Activated CD4-positive, alpha-beta memory T cell treated with anti-CD3 and anti-CD28 coated beads for 36 hours (primary cell): ENCODE results near the gene C19orf67. TPM values are rescaled to one million over a fixed set of nuclear protein-coding genes. Genes with fewer than 3 reads are reported as not detected.

Experiments used
- CTCF ChIA-PET: fragments of 350-600 bp; sonication (Branson Sonifier 250); formaldehyde crosslinking; loops from one replicate; lab custom pipeline; 2021; ENCODE audit warnings: antibody characterized with exemption, inconsistent platforms; lab: Charles Lee
- POLR2A ChIA-PET: fragments of 350-600 bp; sonication (Branson Sonifier 250); formaldehyde crosslinking; loops from one replicate; lab custom pipeline; 2021; ENCODE audit warnings: antibody characterized with exemption; lab: Charles Lee
- DNase-seq: peaks from one replicate; pipeline ENCODE4 v3.0.0-alpha.2; 2020
- H3K27ac Mint-ChIP-seq: one replicate; pipeline ENCODE4 v1.8.0; 2021; ENCODE audit warnings: mixed read lengths
- H3K27me3 Mint-ChIP-seq: one replicate; pipeline ENCODE4 v1.8.0; 2021; ENCODE audit warnings: mixed read lengths
- H3K36me3 Mint-ChIP-seq: one replicate; pipeline ENCODE4 v1.8.0; 2021; ENCODE audit warnings: mixed read lengths
- H3K4me1 Mint-ChIP-seq: one replicate; pipeline ENCODE4 v1.8.0; 2021; ENCODE audit warnings: low read depth, mixed read lengths
- H3K4me3 Mint-ChIP-seq: one replicate; pipeline ENCODE4 v1.8.0; 2021; ENCODE audit warnings: mild to moderate bottlenecking, mixed read lengths
- H3K9me3 Mint-ChIP-seq: one replicate; pipeline ENCODE4 v1.8.0; 2021; ENCODE audit warnings: mixed read lengths
- intact Hi-C: fragments of 100-400 bp; cut with micrococcal nuclease; formaldehyde crosslinking; loops from one replicate; pipeline ENCODE4 v1.15.1; 2023
- total RNA-seq, 2 experiments: library from RNA; stranded (reverse); gene quantifications; one replicate each; pipeline ENCODE4 v1.2.3, GENCODE V29; 2021

Gene C19orf67
- total RNA-seq, 2 experiments from 2014 or later: not detected

- peaks cover 2% of the 10 kb centered on the region for H3K36me3 Mint-ChIP-seq
- no peak overlapping the region for H3K4me3 Mint-ChIP-seq
- intact Hi-C loops: no loop called here
- no peak for DNase-seq
- CTCF ChIA-PET: interaction anchor here (0.6 kb wide), 1 partner anchor 47 kb away, joined by 3 read pairs; no protein-coding TSS in a partner anchor
- H3K9me3 Mint-ChIP-seq: no peaks in the 10 kb centered on the region
- H3K4me1 Mint-ChIP-seq: peaks cover 2% of the 10 kb centered on the region
- H3K27ac Mint-ChIP-seq: no peak overlapping the region
- no peaks in the 10 kb centered on the region for H3K27me3 Mint-ChIP-seq
- POLR2A ChIA-PET: no interaction called here
These were observed 22.2 kb upstream of the C19orf67 start for GRCh38 chr19:14107581-14108461.

GRCh38 chr19:14106840-14107239 lies 21.3 kb upstream of the C19orf67 start:
- Mint-ChIP-seq H3K27ac (no peak overlapping the region), H3K9me3 (no peaks in the 10 kb centered on the region), H3K4me3 (no peak overlapping the region), H3K36me3 (peaks cover 2% of the 10 kb centered on the region), H3K4me1 (peaks cover under 1% of the 10 kb centered on the region), H3K27me3 (no peaks in the 10 kb centered on the region)
- ChIA-PET CTCF (no interaction called here), POLR2A (no interaction called here)
- intact Hi-C loops: no loop called here
- no peak for DNase-seq

- ChIA-PET CTCF (no interaction called here), POLR2A (interaction anchor here (1.4 kb wide), 1 partner anchor 23 kb away, joined by 4 read pairs; no protein-coding TSS in a partner anchor)
- Mint-ChIP-seq H3K27me3 (no peaks in the 10 kb centered on the region), H3K9me3 (no peaks in the 10 kb centered on the region), H3K36me3 (peaks cover 5% of the 10 kb centered on the region), H3K27ac (no peak overlapping the region), H3K4me1 (no peaks in the 10 kb centered on the region), H3K4me3 (no peak overlapping the region)
- DNase-seq: no peak
- intact Hi-C loops: no loop called here
These were observed 20.1 kb upstream of the C19orf67 start for GRCh38 chr19:14105680-14106079.

- no peak overlapping the region for H3K4me3 Mint-ChIP-seq
- DNase-seq: no peak
- no peak overlapping the region for H3K27ac Mint-ChIP-seq
- H3K9me3 Mint-ChIP-seq: no peaks in the 10 kb centered on the region
- H3K4me1 Mint-ChIP-seq: no peaks in the 10 kb centered on the region
- intact Hi-C loops: no loop called here
- no peaks in the 10 kb centered on the region for H3K27me3 Mint-ChIP-seq
- ChIA-PET CTCF (interaction anchor here (1.0 to 1.5 kb wide), 2 partner anchors 12 to 33 kb away, joined by 5 read pairs; partner anchors contain the start of gene ASF1B), POLR2A (no interaction called here)
- H3K36me3 Mint-ChIP-seq: peaks cover 6% of the 10 kb centered on the region
These were observed 17.7 kb upstream of the C19orf67 start for GRCh38 chr19:14103310-14103709.

- intact Hi-C loops: no loop called here
- Mint-ChIP-seq H3K36me3 (peaks cover 10% of the 10 kb centered on the region), H3K4me1 (no peaks in the 10 kb centered on the region), H3K27ac (no peak overlapping the region), H3K9me3 (no peaks in the 10 kb centered on the region), H3K27me3 (no peaks in the 10 kb centered on the region), H3K4me3 (no peak overlapping the region)
- no peak for DNase-seq
- ChIA-PET POLR2A (no interaction called here), CTCF (interaction anchor here (1.0 kb wide), 1 partner anchor 13 kb away, joined by 5 read pairs; no protein-coding TSS in a partner anchor)
These were observed 17.2 kb upstream of the C19orf67 start for GRCh38 chr19:14102756-14103155.

GRCh38 chr19:14102102-14102696 lies 16.6 kb upstream of the C19orf67 start:
- Mint-ChIP-seq H3K4me1 (no peaks in the 10 kb centered on the region), H3K27me3 (no peaks in the 10 kb centered on the region), H3K9me3 (no peaks in the 10 kb centered on the region), H3K27ac (no peak overlapping the region), H3K36me3 (peaks cover 12% of the 10 kb centered on the region), H3K4me3 (no peak overlapping the region)
- CTCF ChIA-PET: no interaction called here
- intact Hi-C loops: no loop called here
- no peak for DNase-seq
- POLR2A ChIA-PET: no interaction called here

GRCh38 chr19:14101003-14101545 lies 15.5 kb upstream of the C19orf67 start:
- Mint-ChIP-seq H3K27me3 (no peaks in the 10 kb centered on the region), H3K9me3 (no peaks in the 10 kb centered on the region), H3K36me3 (peaks cover 17% of the 10 kb centered on the region), H3K27ac (no peak overlapping the region), H3K4me3 (no peak overlapping the region), H3K4me1 (no peaks in the 10 kb centered on the region)
- no peak for DNase-seq
- CTCF ChIA-PET: interaction anchor here (0.9 kb wide), 1 partner anchor 13 kb away, joined by 3 read pairs; no protein-coding TSS in a partner anchor
- intact Hi-C loops: no loop called here
- POLR2A ChIA-PET: no interaction called here

GRCh38 chr19:14097532-14098151 lies 12.1 kb upstream of the C19orf67 start:
- Mint-ChIP-seq H3K9me3 (peaks cover 11% of the 10 kb centered on the region), H3K27me3 (no peaks in the 10 kb centered on the region), H3K27ac (no peak overlapping the region), H3K36me3 (peaks cover 23% of the 10 kb centered on the region), H3K4me1 (peaks cover 4% of the 10 kb centered on the region), H3K4me3 (no peak overlapping the region)
- CTCF ChIA-PET: no interaction called here
- no peak for DNase-seq
- intact Hi-C loops: no loop called here
- POLR2A ChIA-PET: no interaction called here

GRCh38 chr19:14096272-14096992 lies 10.8 kb upstream of the C19orf67 start:
- H3K9me3 Mint-ChIP-seq: peaks cover 16% of the 10 kb centered on the region
- POLR2A ChIA-PET: no interaction called here
- H3K27ac Mint-ChIP-seq: no peak overlapping the region
- CTCF ChIA-PET: interaction anchor here (1.8 kb wide), 1 partner anchor 40 kb away, joined by 6 read pairs; the partner anchor contains the start of gene ASF1B
- peaks cover 28% of the 10 kb centered on the region for H3K36me3 Mint-ChIP-seq
- DNase-seq: no peak
- peaks cover 12% of the 10 kb centered on the region for H3K4me1 Mint-ChIP-seq
- no peaks in the 10 kb centered on the region for H3K27me3 Mint-ChIP-seq
- no peak overlapping the region for H3K4me3 Mint-ChIP-seq
- intact Hi-C loops: no loop called here

GRCh38 chr19:14094854-14095253 lies 9.3 kb upstream of the C19orf67 start:
- H3K27ac Mint-ChIP-seq: no peak overlapping the region
- POLR2A ChIA-PET: no interaction called here
- intact Hi-C loops: no loop called here

GRCh38 chr19:14093117-14093823 lies 7.7 kb upstream of the C19orf67 start:
- H3K4me3 Mint-ChIP-seq: peak overlapping the region; percentile 41
- DNase-seq: no peak
- ChIA-PET POLR2A (interaction anchor here (0.7 to 1.1 kb wide), 2 partner anchors 12 to 1009 kb away, joined by 3 read pairs; no protein-coding TSS in a partner anchor), CTCF (no interaction called here)
- no peaks in the 10 kb centered on the region for H3K27me3 Mint-ChIP-seq
- intact Hi-C loops: no loop called here
- peaks cover 35% of the 10 kb centered on the region for H3K36me3 Mint-ChIP-seq
- peaks cover 18% of the 10 kb centered on the region for H3K4me1 Mint-ChIP-seq
- peaks cover 16% of the 10 kb centered on the region for H3K9me3 Mint-ChIP-seq
- H3K27ac Mint-ChIP-seq: no peak overlapping the region

More at GRCh38 chr19:14094854-14095253, 9.3 kb upstream of the C19orf67 start:
- Mint-ChIP-seq H3K36me3 (peaks cover 24% of the 10 kb centered on the region), H3K4me3 (no peak overlapping the region), H3K9me3 (peaks cover 16% of the 10 kb centered on the region), H3K4me1 (peaks cover 12% of the 10 kb centered on the region), H3K27me3 (no peaks in the 10 kb centered on the region)
- DNase-seq: no peak
- CTCF ChIA-PET: interaction anchor here (0.7 to 1.1 kb wide), 2 partner anchors 19 to 42 kb away, joined by 3 read pairs; partner anchors contain the start of gene ASF1B
